Epithelial cell of proximal tubule (primary cell): ENCODE measurements around the gene TNS4. TPM values are rescaled to one million over a fixed set of nuclear protein-coding genes. Genes with fewer than 3 reads are reported as not detected.

Experiments used
- DNase-seq: peaks from one replicate; pipeline ENCODE4 v3.0.0-alpha.2; 2011; ENCODE audit warnings: low read depth
- H3K4me3 ChIP-seq: 2 replicates; pipeline ENCODE4 v1.5.1; 2011; ENCODE audit warnings: low read depth, mild to moderate bottlenecking, low read length
- CTCF ChIP-seq: conservative IDR thresholded peaks from 2 replicates; pipeline ENCODE4 v1.5.1; 2012; ENCODE audit warnings: low read depth, mild to moderate bottlenecking, low read length
- total RNA-seq: library from RNA; depleted of rRNA; stranded (reverse); fragments of >200 nt; gene quantifications from 2 replicates; pipeline ENCODE4 v1.2.3, GENCODE V29; 2015

The TNS4 gene
- total RNA-seq, 1 donor from 2014 or later, result not detected

- no peak for DNase-seq
- peak; percentile 71 for TF ChIP-seq CTCF
- H3K4me3 ChIP-seq, result no peak overlapping the region
These were observed 51.2 kb downstream of the TNS4 start for GRCh38 chr17:40450175-40450574.

- DNase-seq, result peak; percentile 82
- no peak for TF ChIP-seq CTCF
- peak overlapping the region; percentile 18 for H3K4me3 ChIP-seq
These were observed 52.7 kb downstream of the TNS4 start for GRCh38 chr17:40448639-40449261.

- TF ChIP-seq CTCF, result no peak
- no peak for DNase-seq
- peak overlapping the region; percentile 30 for H3K4me3 ChIP-seq
These were observed 53.2 kb downstream of the TNS4 start for GRCh38 chr17:40448213-40448638.

GRCh38 chr17:40447806-40448205 is 53.6 kb downstream of the TNS4 start:
- H3K4me3 ChIP-seq, result peak overlapping the region; percentile 30
- no peak for DNase-seq

DNA sequence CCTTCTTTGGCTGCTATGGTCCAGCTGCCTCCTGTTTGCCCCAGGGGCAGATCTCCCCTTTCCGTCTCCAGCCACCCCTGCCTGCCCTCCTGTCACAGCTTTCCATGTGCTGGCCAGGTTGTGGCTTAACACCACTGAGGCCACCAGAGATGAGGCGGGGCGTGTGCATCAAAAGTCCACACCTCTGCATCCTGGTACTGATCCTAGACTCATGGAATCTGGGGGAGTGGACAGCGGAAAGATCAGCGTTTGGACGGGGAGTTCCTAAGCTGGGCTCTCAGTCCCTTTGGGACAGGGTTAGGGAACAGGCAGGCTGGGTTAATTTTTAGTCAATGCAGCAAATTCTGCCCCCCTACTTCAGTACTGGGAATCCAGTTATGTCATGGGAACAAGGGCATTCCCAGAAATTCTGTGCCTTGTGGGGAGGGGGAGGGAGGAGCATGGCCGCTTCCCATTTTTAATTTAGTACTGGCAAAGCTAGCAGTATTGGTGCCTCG is 54.2 kb downstream of the TNS4 start:
- DNase-seq, result no peak
- H3K4me3 ChIP-seq, result peak overlapping the region; percentile 30
- TF ChIP-seq CTCF, result no peak

More at GRCh38 chr17:40447806-40448205, 53.6 kb downstream of the TNS4 start:
- no peak for TF ChIP-seq CTCF

DNA sequence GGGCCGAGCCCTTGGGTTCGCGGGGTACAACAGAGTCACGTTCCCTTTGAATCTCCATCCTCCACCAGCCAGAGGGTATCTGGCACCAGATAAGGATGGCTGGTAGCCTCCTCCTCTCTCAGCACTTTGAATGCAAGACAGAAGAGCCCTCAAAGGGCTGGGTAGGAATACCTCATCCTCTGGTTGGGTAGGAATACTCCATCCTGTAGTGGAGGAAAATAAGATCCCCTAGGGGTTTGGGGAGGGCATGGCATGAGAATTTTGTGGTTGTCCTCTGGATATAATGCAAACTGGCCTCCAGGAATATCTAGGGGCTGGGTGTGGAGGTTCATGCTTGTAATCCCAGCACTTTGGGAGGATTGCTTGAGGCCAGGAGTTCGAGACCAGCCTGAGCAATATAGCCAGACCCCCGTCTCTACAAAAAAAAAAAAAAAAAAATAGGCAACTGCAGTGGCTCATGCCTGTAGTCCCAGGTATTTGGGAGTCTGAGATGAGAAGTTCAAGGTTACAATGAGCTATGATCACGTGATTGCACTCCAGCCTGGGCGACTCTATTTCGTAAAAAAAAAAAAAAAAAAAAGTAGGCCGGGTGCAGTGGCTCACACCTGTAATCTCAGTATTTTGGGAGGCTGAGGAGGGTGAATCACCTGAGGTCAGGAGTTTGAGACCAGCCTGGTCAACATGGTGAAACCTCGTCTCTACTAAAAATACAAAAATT is 55.5 kb downstream of the TNS4 start:
- TF ChIP-seq CTCF, result peak; percentile 17
- no peak for DNase-seq
- H3K4me3 ChIP-seq, result peak overlapping the region; percentile 91
